Lower lobe of right lung (tissue), 2 donors: ENCODE measurements around the gene LRRC49. TPM values are rescaled to one million over a fixed set of nuclear protein-coding genes. Genes with fewer than 3 reads are reported as not detected.

Experiments
- ATAC-seq, 2 donors: fragments of 200-7000 bp; cut with Tn5 transposase; one replicate each; pipeline ENCODE4 v1.9.1; 2020 to 2022; ENCODE audit warnings: mild to moderate bottlenecking in 2 of 2, moderate library complexity in 2 of 2
- DNase-seq: peaks from one replicate; pipeline ENCODE4 v3.0.0-alpha.2; 2020
- H3K27ac ChIP-seq: fragments of 200-600 bp; one replicate; pipeline ENCODE4 v1.8.0; 2022
- H3K27me3 ChIP-seq: fragments of 200-600 bp; one replicate; pipeline ENCODE4 v1.8.0; 2022; ENCODE audit warnings: low read depth
- H3K36me3 ChIP-seq: fragments of 200-600 bp; one replicate; pipeline ENCODE4 v1.8.0; 2022; ENCODE audit warnings: mild to moderate bottlenecking
- H3K4me1 ChIP-seq: fragments of 200-600 bp; one replicate; pipeline ENCODE4 v1.8.0; 2022
- H3K4me3 ChIP-seq: fragments of 200-600 bp; one replicate; pipeline ENCODE4 v1.8.0; 2022; ENCODE audit warnings: mild to moderate bottlenecking
- H3K9me3 ChIP-seq: fragments of 200-600 bp; one replicate; pipeline ENCODE4 v1.8.0; 2022
- CTCF ChIP-seq: fragments of 200-600 bp; IDR thresholded peaks from one replicate; pipeline ENCODE4 v1.8.0; 2022; ENCODE audit warnings: antibody characterized with exemption, mild to moderate bottlenecking
- intact Hi-C: fragments of 100-400 bp; cut with DNase I; formaldehyde crosslinking; loops from one replicate; pipeline ENCODE4 v1.11.0; 2022
- total RNA-seq: library from RNA; stranded (reverse); fragmentation: NEBNext Ultra II Directional; extraction: Animal tissue kit (Norgen Biotek cat#: 25700); gene quantifications from one replicate; pipeline ENCODE4 v1.2.1, GENCODE V29; 2021
- donor health status: DM: no; HTN: yes; CAD: no; lungs with severe emphysema.

LRRC49 gene
- total RNA-seq, 1 donor from 2014 or later = 7.3 TPM

GRCh38 chr15:71078506-71079207 lies 186.0 kb downstream of the LRRC49 start:
- H3K9me3 ChIP-seq = no peaks in the 10 kb centered on the region
- intact Hi-C loops = no loop called here
- no peak overlapping the region for H3K27ac ChIP-seq
- no peaks in the 10 kb centered on the region for H3K27me3 ChIP-seq
- DNase-seq (no peak), ATAC-seq (no peak)
- H3K4me3 ChIP-seq = no peak overlapping the region
- H3K36me3 ChIP-seq = no peaks in the 10 kb centered on the region
- H3K4me1 ChIP-seq = peaks cover 13% of the 10 kb centered on the region
- TF ChIP-seq CTCF = no peak

GRCh38 chr15:71079208-71080044 lies 186.8 kb downstream of the LRRC49 start:
- DNase-seq (no peak), ATAC-seq (peak; percentile 29 to 52)
- peaks cover 17% of the 10 kb centered on the region for H3K4me1 ChIP-seq
- H3K9me3 ChIP-seq = no peaks in the 10 kb centered on the region
- no peaks in the 10 kb centered on the region for H3K36me3 ChIP-seq
- H3K27ac ChIP-seq = peak overlapping the region; percentile 14
- no peak for TF ChIP-seq CTCF
- no peak overlapping the region for H3K4me3 ChIP-seq
- intact Hi-C loops = no loop called here
- no peaks in the 10 kb centered on the region for H3K27me3 ChIP-seq

GRCh38 chr15:71080166-71080565 lies 187.5 kb downstream of the LRRC49 start:
- no peak for TF ChIP-seq CTCF
- Histone ChIP-seq H3K9me3 (no peaks in the 10 kb centered on the region), H3K4me3 (no peak overlapping the region), H3K27me3 (no peaks in the 10 kb centered on the region), H3K4me1 (peaks cover 17% of the 10 kb centered on the region), H3K27ac (no peak overlapping the region), H3K36me3 (no peaks in the 10 kb centered on the region)
- ATAC-seq (no peak), DNase-seq (no peak)
- intact Hi-C loops = no loop called here

GRCh38 chr15:71080705-71081104 lies 188.1 kb downstream of the LRRC49 start:
- no peaks in the 10 kb centered on the region for H3K9me3 ChIP-seq
- ATAC-seq (peak in 1 of 2 donors; percentile 7), DNase-seq (no peak)
- peaks cover 17% of the 10 kb centered on the region for H3K4me1 ChIP-seq
- intact Hi-C loops = no loop called here
- no peaks in the 10 kb centered on the region for H3K36me3 ChIP-seq
- H3K27ac ChIP-seq = no peak overlapping the region
- no peaks in the 10 kb centered on the region for H3K27me3 ChIP-seq
- no peak for TF ChIP-seq CTCF
- no peak overlapping the region for H3K4me3 ChIP-seq

GRCh38 chr15:71082803-71083202 lies 190.2 kb downstream of the LRRC49 start:
- peaks cover 17% of the 10 kb centered on the region for H3K4me1 ChIP-seq
- intact Hi-C loops = no loop called here
- no peaks in the 10 kb centered on the region for H3K9me3 ChIP-seq
- H3K27me3 ChIP-seq = no peaks in the 10 kb centered on the region
- peak overlapping the region; percentile 62 for H3K27ac ChIP-seq
- DNase-seq (no peak), ATAC-seq (peak; percentile 41 to 50)
- no peaks in the 10 kb centered on the region for H3K36me3 ChIP-seq
- no peak overlapping the region for H3K4me3 ChIP-seq
- TF ChIP-seq CTCF = no peak
